Measurements from ENCODE around the gene SLCO1B1.

SLCO1B1 gene

DNA sequence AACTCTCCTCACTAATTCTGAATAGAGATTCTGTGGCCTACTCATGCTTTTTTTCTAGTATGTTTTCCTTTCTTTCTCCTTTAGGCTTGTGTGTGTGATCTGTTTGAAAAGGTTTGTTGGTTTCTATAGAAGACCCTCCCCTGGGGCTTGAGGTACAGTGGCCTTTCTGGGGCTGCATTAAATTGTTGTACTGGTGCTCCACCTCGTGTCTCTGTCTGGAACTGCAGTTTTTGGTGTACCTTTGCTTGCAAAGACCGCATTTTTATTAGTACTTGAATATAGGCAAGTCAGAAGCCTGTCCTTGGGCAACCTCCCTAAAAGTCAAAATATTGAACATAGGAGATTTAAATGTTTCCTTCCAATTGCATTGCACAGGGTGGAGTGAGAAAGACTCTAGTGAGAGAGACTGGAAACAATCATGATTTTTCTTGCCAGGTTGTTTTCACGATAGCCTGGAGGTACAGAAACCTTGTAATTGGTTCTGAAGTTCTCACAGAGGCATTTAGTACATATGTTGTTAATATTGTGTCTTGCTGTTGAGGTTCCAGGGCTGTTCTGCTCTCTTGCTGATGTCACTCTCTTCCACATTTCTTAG lies 39.0 kb downstream of the SLCO1B1 start:
- H3K9me2 ChIP-seq (replicated peaks; ENCODE audit: insufficient read depth, low read length) = no peaks in the 10 kb centered on the region
- TF ChIP-seq, protein P1, sequence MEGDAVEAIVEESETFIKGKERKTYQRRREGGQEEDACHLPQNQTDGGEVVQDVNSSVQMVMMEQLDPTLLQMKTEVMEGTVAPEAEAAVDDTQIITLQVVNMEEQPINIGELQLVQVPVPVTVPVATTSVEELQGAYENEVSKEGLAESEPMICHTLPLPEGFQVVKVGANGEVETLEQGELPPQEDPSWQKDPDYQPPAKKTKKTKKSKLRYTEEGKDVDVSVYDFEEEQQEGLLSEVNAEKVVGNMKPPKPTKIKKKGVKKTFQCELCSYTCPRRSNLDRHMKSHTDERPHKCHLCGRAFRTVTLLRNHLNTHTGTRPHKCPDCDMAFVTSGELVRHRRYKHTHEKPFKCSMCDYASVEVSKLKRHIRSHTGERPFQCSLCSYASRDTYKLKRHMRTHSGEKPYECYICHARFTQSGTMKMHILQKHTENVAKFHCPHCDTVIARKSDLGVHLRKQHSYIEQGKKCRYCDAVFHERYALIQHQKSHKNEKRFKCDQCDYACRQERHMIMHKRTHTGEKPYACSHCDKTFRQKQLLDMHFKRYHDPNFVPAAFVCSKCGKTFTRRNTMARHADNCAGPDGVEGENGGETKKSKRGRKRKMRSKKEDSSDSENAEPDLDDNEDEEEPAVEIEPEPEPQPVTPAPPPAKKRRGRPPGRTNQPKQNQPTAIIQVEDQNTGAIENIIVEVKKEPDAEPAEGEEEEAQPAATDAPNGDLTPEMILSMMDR (IDR thresholded peaks at IDR 0.05; ENCODE audit: insufficient read depth, low read length, poor library complexity, severe bottlenecking) = peak; percentile 50
- no peak for TF ChIP-seq EZH2phosphoT487 (conservative IDR thresholded peaks at IDR 0.05; ENCODE audit: low read length)
- H3K4me2 ChIP-seq (ENCODE audit: low read depth, low read length, poor library complexity, severe bottlenecking) = no peak overlapping the region
- no peaks in the 10 kb centered on the region for H3F3A ChIP-seq (ENCODE audit: insufficient read depth)
- H3K79me2 ChIP-seq (ENCODE audit: insufficient read depth, low read length) = no peaks in the 10 kb centered on the region
- no peak overlapping the region for H2AFZ ChIP-seq (ENCODE audit: low read depth, low read length, severe bottlenecking)
- no peaks in the 10 kb centered on the region for H3K27me3 ChIP-seq (ENCODE audit: low read length)
- H3K27ac ChIP-seq (ENCODE audit: low read depth, low read length) = no peak overlapping the region
- H3K9ac ChIP-seq (ENCODE audit: low read length) = no peak overlapping the region
- H3K4me3 ChIP-seq (ENCODE audit: insufficient read depth, low read length, poor library complexity, severe bottlenecking) = no peak overlapping the region
- no peaks in the 10 kb centered on the region for H3K36me3 ChIP-seq (ENCODE audit: low read length)
- H3K9me3 ChIP-seq (ENCODE audit: insufficient read depth, low read length) = no peaks in the 10 kb centered on the region
- no peaks in the 10 kb centered on the region for H4K20me1 ChIP-seq (ENCODE audit: low read depth, low read length)

DNA sequence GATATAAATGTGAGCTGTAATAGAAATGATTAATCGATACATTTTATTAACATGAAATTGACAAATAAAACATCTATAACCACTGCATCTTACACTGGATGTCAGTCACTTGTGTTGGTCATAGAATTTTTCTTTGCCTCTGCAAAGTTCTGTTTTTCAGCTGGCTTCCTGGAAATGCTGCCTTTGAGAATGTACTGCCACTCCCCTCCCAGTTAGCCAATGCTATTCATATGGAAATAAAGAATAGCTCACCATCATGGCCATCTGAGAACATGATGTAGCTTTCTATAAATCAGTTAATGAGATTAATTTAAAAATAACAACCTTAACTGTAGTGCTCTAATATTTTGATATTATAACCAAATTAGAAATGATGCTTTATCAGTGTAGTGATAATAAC lies 41.1 kb downstream of the SLCO1B1 start:
- Histone ChIP-seq H3K9me2 (replicated peaks; ENCODE audit: insufficient read depth, low read length) (no peaks in the 10 kb centered on the region), H3F3A (ENCODE audit: insufficient read depth) (no peaks in the 10 kb centered on the region), H3K4me3 (ENCODE audit: insufficient read depth, low read length, poor library complexity, severe bottlenecking) (no peak overlapping the region), H3K79me2 (ENCODE audit: insufficient read depth, low read length) (no peaks in the 10 kb centered on the region), H3K9ac (ENCODE audit: low read length) (no peak overlapping the region), H3K36me3 (ENCODE audit: low read length) (no peaks in the 10 kb centered on the region), H3K4me2 (ENCODE audit: low read depth, low read length, poor library complexity, severe bottlenecking) (no peak overlapping the region), H3K27ac (ENCODE audit: low read depth, low read length) (no peak overlapping the region), H4K20me1 (ENCODE audit: low read depth, low read length) (no peaks in the 10 kb centered on the region), H3K27me3 (ENCODE audit: low read length) (no peaks in the 10 kb centered on the region), H2AFZ (ENCODE audit: low read depth, low read length, severe bottlenecking) (no peak overlapping the region), H3K9me3 (ENCODE audit: insufficient read depth, low read length) (no peaks in the 10 kb centered on the region)
- TF ChIP-seq EZH2phosphoT487 (conservative IDR thresholded peaks at IDR 0.05; ENCODE audit: low read length) = no peak
- TF ChIP-seq, protein P1 (IDR thresholded peaks at IDR 0.05; ENCODE audit: insufficient read depth, low read length, poor library complexity, severe bottlenecking) = no peak

DNA sequence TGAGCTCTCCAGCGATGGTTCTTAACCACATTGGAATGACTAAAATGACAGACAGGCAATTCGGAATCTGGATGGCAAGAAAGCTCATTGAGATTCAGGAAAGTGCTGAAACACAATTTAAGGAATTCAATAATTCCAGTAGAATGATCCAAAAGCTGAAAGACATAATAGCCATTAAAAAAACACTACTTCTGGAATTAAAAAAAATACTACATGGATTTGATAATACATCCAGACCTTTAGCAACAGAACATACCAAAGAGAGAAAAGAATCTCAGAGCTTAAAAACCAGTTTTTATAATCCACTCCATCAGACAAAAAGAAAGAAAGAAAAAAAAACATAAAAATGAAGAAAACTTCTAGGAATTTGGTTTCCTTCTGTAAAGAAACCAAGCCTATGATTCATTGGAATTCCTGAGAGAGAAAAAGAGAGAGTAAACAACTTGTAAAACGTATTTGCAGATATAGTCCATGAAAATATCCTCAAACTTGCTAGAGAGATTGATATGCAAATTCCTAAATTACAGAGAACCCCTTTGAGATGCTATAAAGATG lies 52.8 kb downstream of the SLCO1B1 start:
- no peaks in the 10 kb centered on the region for H3K79me2 ChIP-seq (ENCODE audit: insufficient read depth, low read length)
- H3K4me2 ChIP-seq (ENCODE audit: low read depth, low read length, poor library complexity, severe bottlenecking) = no peak overlapping the region
- no peak overlapping the region for H3K27ac ChIP-seq (ENCODE audit: low read depth, low read length)
- H4K20me1 ChIP-seq (ENCODE audit: low read depth, low read length) = no peaks in the 10 kb centered on the region
- no peaks in the 10 kb centered on the region for H3F3A ChIP-seq (ENCODE audit: insufficient read depth)
- no peaks in the 10 kb centered on the region for H3K9me2 ChIP-seq (replicated peaks; ENCODE audit: insufficient read depth, low read length)
- no peaks in the 10 kb centered on the region for H3K27me3 ChIP-seq (ENCODE audit: low read length)
- no peaks in the 10 kb centered on the region for H3K36me3 ChIP-seq (ENCODE audit: low read length)
- H2AFZ ChIP-seq (ENCODE audit: low read depth, low read length, severe bottlenecking) = no peak overlapping the region
- no peak overlapping the region for H3K9ac ChIP-seq (ENCODE audit: low read length)
- H3K4me3 ChIP-seq (ENCODE audit: insufficient read depth, low read length, poor library complexity, severe bottlenecking) = no peak overlapping the region
- no peaks in the 10 kb centered on the region for H3K9me3 ChIP-seq (ENCODE audit: insufficient read depth, low read length)
- TF ChIP-seq, protein P1 (IDR thresholded peaks at IDR 0.05; ENCODE audit: insufficient read depth, low read length, poor library complexity, severe bottlenecking) = no peak
- TF ChIP-seq EZH2phosphoT487 (conservative IDR thresholded peaks at IDR 0.05; ENCODE audit: low read length) = no peak
